Pons (tissue), 1 donor: ENCODE measurements around the gene PSMD3.
"Not testable (repeated sequence)": the region's sequence is repeated elsewhere in the genome, so short reads cannot be mapped to it uniquely, and the experiment has no call there.

Experiments
- DNase-seq: peaks from one replicate; pipeline ENCODE4 v3.0.0-alpha.2; 2016; ENCODE audit warnings: low spot score

The PSMD3 gene

GRCh38 chr17:39980351-39981206, at the start of gene PSMD3:
Gene PSMD3, plus strand, starts transcription at chr17:39980807. Its CDS starts 164 bp downstream, at chr17:39980971.
- peak; percentile 100 for DNase-seq

GRCh38 chr17:39933912-39934311, 46.7 kb upstream of the PSMD3 start:
- no peak for DNase-seq

- DNase-seq = no peak
Measured at GRCh38 chr17:39934324-39934723, 46.3 kb upstream of the PSMD3 start.

- DNase-seq = no peak
Measured at GRCh38 chr17:39935909-39936308, 44.7 kb upstream of the PSMD3 start.

- no peak for DNase-seq
Measured at GRCh38 chr17:39937447-39937846, 43.2 kb upstream of the PSMD3 start.

- peak; percentile 28 for DNase-seq
Measured at GRCh38 chr17:39938140-39938869, 42.3 kb upstream of the PSMD3 start.

- no peak for DNase-seq
Measured at GRCh38 chr17:39939106-39939505, 41.5 kb upstream of the PSMD3 start.

GRCh38 chr17:39939588-39940419, 40.8 kb upstream of the PSMD3 start:
- DNase-seq = peak; percentile 35

GRCh38 chr17:39943702-39944392, 36.8 kb upstream of the PSMD3 start:
- DNase-seq = no peak

- DNase-seq = no peak
Measured at GRCh38 chr17:39944393-39944711, 36.3 kb upstream of the PSMD3 start.

GRCh38 chr17:39946551-39947330, 33.9 kb upstream of the PSMD3 start:
- DNase-seq = no peak

GRCh38 chr17:39948489-39948828, 32.1 kb upstream of the PSMD3 start:
- not testable (repeated sequence) for DNase-seq

- no peak for DNase-seq
Measured at GRCh38 chr17:39949028-39949427, 31.6 kb upstream of the PSMD3 start.

- no peak for DNase-seq
Measured at GRCh38 chr17:39950871-39951348, 29.7 kb upstream of the PSMD3 start.

- DNase-seq = no peak
Measured at GRCh38 chr17:39951924-39952679, 28.5 kb upstream of the PSMD3 start.

- DNase-seq = peak; percentile 87
Measured at GRCh38 chr17:39952680-39953470, 27.7 kb upstream of the PSMD3 start.

- DNase-seq = no peak
Measured at GRCh38 chr17:39953471-39953888, 27.1 kb upstream of the PSMD3 start.

GRCh38 chr17:39954876-39955275, 25.7 kb upstream of the PSMD3 start:
- no peak for DNase-seq

- no peak for DNase-seq
Measured at GRCh38 chr17:39955726-39956225, 24.8 kb upstream of the PSMD3 start.
